Measurements from ENCODE around the gene ZFP1. TPM values are rescaled to one million over a fixed set of nuclear protein-coding genes. Genes with fewer than 3 reads are reported as not detected.

The ZFP1 gene
- total RNA-seq, 1 experiment from 2014 or later = 9.7 TPM

GRCh38 chr16:75175074-75175473, 26.8 kb downstream of the ZFP1 start:
- ChIA-PET POLR2A (no interaction called here), CTCF (no interaction called here)
- Mint-ChIP-seq H3K9me3 (peaks cover 70% of the 10 kb centered on the region), H3K4me3 (no peak overlapping the region), H3K36me3 (peaks cover 52% of the 10 kb centered on the region), H3K4me1 (no peaks in the 10 kb centered on the region), H3K27ac (no peak overlapping the region), H3K27me3 (ENCODE audit: low read depth) (peaks cover 5% of the 10 kb centered on the region)
- DNase-seq (ENCODE audit: low spot score) (no peak), ATAC-seq (no peak)
- TF ChIP-seq, protein P1, sequence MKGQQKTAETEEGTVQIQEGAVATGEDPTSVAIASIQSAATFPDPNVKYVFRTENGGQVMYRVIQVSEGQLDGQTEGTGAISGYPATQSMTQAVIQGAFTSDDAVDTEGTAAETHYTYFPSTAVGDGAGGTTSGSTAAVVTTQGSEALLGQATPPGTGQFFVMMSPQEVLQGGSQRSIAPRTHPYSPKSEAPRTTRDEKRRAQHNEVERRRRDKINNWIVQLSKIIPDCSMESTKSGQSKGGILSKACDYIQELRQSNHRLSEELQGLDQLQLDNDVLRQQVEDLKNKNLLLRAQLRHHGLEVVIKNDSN (CRISPR knock-in tag; IDR thresholded peaks at IDR 0.05) = no peak
- TF ChIP-seq ZNF671 (CRISPR knock-in tag; IDR thresholded peaks at IDR 0.05) (no peak), ZNF416 (CRISPR knock-in tag; IDR thresholded peaks at IDR 0.05) (no peak), JUN (CRISPR knock-in tag; IDR thresholded peaks at IDR 0.05) (no peak), ZNF263 (CRISPR knock-in tag; IDR thresholded peaks at IDR 0.05; ENCODE audit: low read depth) (no peak), ATF1 (CRISPR knock-in tag; IDR thresholded peaks at IDR 0.05) (no peak)
- TF ChIP-seq, protein P2, sequence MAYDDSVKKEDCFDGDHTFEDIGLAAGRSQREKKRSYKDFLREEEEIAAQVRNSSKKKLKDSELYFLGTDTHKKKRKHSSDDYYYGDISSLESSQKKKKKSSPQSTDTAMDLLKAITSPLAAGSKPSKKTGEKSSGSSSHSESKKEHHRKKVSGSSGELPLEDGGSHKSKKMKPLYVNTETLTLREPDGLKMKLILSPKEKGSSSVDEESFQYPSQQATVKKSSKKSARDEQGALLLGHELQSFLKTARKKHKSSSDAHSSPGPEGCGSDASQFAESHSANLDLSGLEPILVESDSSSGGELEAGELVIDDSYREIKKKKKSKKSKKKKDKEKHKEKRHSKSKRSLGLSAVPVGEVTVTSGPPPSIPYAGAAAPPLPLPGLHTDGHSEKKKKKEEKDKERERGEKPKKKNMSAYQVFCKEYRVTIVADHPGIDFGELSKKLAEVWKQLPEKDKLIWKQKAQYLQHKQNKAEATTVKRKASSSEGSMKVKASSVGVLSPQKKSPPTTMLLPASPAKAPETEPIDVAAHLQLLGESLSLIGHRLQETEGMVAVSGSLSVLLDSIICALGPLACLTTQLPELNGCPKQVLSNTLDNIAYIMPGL (CRISPR knock-in tag; IDR thresholded peaks at IDR 0.05) = no peak
- TF ChIP-seq, protein P3, sequence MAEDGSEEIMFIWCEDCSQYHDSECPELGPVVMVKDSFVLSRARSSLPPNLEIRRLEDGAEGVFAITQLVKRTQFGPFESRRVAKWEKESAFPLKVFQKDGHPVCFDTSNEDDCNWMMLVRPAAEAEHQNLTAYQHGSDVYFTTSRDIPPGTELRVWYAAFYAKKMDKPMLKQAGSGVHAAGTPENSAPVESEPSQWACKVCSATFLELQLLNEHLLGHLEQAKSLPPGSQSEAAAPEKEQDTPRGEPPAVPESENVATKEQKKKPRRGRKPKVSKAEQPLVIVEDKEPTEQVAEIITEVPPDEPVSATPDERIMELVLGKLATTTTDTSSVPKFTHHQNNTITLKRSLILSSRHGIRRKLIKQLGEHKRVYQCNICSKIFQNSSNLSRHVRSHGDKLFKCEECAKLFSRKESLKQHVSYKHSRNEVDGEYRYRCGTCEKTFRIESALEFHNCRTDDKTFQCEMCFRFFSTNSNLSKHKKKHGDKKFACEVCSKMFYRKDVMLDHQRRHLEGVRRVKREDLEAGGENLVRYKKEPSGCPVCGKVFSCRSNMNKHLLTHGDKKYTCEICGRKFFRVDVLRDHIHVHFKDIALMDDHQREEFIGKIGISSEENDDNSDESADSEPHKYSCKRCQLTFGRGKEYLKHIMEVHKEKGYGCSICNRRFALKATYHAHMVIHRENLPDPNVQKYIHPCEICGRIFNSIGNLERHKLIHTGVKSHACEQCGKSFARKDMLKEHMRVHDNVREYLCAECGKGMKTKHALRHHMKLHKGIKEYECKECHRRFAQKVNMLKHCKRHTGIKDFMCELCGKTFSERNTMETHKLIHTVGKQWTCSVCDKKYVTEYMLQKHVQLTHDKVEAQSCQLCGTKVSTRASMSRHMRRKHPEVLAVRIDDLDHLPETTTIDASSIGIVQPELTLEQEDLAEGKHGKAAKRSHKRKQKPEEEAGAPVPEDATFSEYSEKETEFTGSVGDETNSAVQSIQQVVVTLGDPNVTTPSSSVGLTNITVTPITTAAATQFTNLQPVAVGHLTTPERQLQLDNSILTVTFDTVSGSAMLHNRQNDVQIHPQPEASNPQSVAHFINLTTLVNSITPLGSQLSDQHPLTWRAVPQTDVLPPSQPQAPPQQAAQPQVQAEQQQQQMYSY (CRISPR knock-in tag; IDR thresholded peaks at IDR 0.05) = no peak

- POLR2A ChIA-PET = no interaction called here
- H3K4me3 Mint-ChIP-seq = no peak overlapping the region
- no peak for DNase-seq (ENCODE audit: low spot score)
- H3K27me3 Mint-ChIP-seq (ENCODE audit: low read depth) = peaks cover 5% of the 10 kb centered on the region
- H3K9me3 Mint-ChIP-seq = peaks cover 55% of the 10 kb centered on the region
- H3K4me1 Mint-ChIP-seq = no peaks in the 10 kb centered on the region
- peaks cover 33% of the 10 kb centered on the region for H3K36me3 Mint-ChIP-seq
- no peak for ATAC-seq
- CTCF ChIA-PET = no interaction called here
- no peak overlapping the region for H3K27ac Mint-ChIP-seq
- no peak for TF ChIP-seq ZBTB21 (CRISPR knock-in tag; IDR thresholded peaks at IDR 0.05; ENCODE audit: borderline replicate concordance)
- TF ChIP-seq, protein P4, sequence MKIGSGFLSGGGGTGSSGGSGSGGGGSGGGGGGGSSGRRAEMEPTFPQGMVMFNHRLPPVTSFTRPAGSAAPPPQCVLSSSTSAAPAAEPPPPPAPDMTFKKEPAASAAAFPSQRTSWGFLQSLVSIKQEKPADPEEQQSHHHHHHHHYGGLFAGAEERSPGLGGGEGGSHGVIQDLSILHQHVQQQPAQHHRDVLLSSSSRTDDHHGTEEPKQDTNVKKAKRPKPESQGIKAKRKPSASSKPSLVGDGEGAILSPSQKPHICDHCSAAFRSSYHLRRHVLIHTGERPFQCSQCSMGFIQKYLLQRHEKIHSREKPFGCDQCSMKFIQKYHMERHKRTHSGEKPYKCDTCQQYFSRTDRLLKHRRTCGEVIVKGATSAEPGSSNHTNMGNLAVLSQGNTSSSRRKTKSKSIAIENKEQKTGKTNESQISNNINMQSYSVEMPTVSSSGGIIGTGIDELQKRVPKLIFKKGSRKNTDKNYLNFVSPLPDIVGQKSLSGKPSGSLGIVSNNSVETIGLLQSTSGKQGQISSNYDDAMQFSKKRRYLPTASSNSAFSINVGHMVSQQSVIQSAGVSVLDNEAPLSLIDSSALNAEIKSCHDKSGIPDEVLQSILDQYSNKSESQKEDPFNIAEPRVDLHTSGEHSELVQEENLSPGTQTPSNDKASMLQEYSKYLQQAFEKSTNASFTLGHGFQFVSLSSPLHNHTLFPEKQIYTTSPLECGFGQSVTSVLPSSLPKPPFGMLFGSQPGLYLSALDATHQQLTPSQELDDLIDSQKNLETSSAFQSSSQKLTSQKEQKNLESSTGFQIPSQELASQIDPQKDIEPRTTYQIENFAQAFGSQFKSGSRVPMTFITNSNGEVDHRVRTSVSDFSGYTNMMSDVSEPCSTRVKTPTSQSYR (CRISPR knock-in tag; IDR thresholded peaks at IDR 0.05) = no peak
- no peak for TF ChIP-seq ZNF423 (CRISPR knock-in tag; IDR thresholded peaks at IDR 0.05)
- no peak for TF ChIP-seq PRRX2 (CRISPR knock-in tag; IDR thresholded peaks at IDR 0.05)
- TF ChIP-seq ZBTB43 (CRISPR knock-in tag; IDR thresholded peaks at IDR 0.05) = no peak
- no peak for TF ChIP-seq ZNF416 (CRISPR knock-in tag; IDR thresholded peaks at IDR 0.05)
- no peak for TF ChIP-seq TEAD4 (CRISPR knock-in tag; IDR thresholded peaks at IDR 0.05)
- TF ChIP-seq MYBL2 (CRISPR knock-in tag; IDR thresholded peaks at IDR 0.05) = no peak
- TF ChIP-seq, protein P5, sequence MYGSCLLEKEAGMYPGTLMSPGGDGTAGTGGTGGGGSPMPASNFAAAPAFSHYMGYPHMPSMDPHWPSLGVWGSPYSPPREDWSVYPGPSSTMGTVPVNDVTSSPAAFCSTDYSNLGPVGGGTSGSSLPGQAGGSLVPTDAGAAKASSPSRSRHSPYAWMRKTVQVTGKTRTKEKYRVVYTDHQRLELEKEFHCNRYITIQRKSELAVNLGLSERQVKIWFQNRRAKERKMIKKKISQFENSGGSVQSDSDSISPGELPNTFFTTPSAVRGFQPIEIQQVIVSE (CRISPR knock-in tag; IDR thresholded peaks at IDR 0.05; ENCODE audit: borderline replicate concordance) = no peak
- no peak for TF ChIP-seq FOXK1 (CRISPR knock-in tag; IDR thresholded peaks at IDR 0.05)
- no peak for TF ChIP-seq GABPB1 (CRISPR knock-in tag; IDR thresholded peaks at IDR 0.05)
- TF ChIP-seq ZNF121 (CRISPR knock-in tag; IDR thresholded peaks at IDR 0.05) = no peak
- TF ChIP-seq, protein P6, sequence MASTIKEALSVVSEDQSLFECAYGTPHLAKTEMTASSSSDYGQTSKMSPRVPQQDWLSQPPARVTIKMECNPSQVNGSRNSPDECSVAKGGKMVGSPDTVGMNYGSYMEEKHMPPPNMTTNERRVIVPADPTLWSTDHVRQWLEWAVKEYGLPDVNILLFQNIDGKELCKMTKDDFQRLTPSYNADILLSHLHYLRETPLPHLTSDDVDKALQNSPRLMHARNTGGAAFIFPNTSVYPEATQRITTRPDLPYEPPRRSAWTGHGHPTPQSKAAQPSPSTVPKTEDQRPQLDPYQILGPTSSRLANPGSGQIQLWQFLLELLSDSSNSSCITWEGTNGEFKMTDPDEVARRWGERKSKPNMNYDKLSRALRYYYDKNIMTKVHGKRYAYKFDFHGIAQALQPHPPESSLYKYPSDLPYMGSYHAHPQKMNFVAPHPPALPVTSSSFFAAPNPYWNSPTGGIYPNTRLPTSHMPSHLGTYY (CRISPR knock-in tag; IDR thresholded peaks at IDR 0.05) = no peak
- TF ChIP-seq KAT7 (CRISPR knock-in tag; IDR thresholded peaks at IDR 0.05; ENCODE audit: borderline replicate concordance) = no peak
- no peak for TF ChIP-seq JAZF1 (CRISPR knock-in tag; IDR thresholded peaks at IDR 0.05)
- TF ChIP-seq, protein P7, sequence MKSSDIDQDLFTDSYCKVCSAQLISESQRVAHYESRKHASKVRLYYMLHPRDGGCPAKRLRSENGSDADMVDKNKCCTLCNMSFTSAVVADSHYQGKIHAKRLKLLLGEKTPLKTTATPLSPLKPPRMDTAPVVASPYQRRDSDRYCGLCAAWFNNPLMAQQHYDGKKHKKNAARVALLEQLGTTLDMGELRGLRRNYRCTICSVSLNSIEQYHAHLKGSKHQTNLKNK (CRISPR knock-in tag; IDR thresholded peaks at IDR 0.05) = no peak
- no peak for TF ChIP-seq IRF2 (CRISPR knock-in tag; IDR thresholded peaks at IDR 0.05; ENCODE audit: borderline replicate concordance, low read depth)
- no peak for TF ChIP-seq SP1 (CRISPR knock-in tag; conservative IDR thresholded peaks at IDR 0.05)
Measured at GRCh38 chr16:75176926-75177325, 28.6 kb downstream of the ZFP1 start.
